Gastroesophageal sphincter (tissue), 3 donors: Measurements from ENCODE around the gene KCNMB3.
"Not testable (repeated sequence)": the region's sequence is repeated elsewhere in the genome, so short reads cannot be mapped to it uniquely, and the experiment has no call there.

Source experiments
- CTCF ChIP-seq, 4 experiments: fragments of 200-600 bp in 2 of 4; fragments of 450-650 bp in 2 of 4; sonication (generic) in 1 of 4; IDR thresholded peaks; one replicate each; pipeline ENCODE4 v1.5.1; 2017 to 2019; ENCODE audit warnings: antibody characterized with exemption in 4 of 4, mild to moderate bottlenecking in 2 of 4, moderate library complexity in 2 of 4
- POLR2A ChIP-seq, 2 donors: fragments of 450-650 bp; IDR thresholded peaks; one replicate each; pipeline ENCODE4 v1.6.1; 2017; ENCODE audit warnings: antibody characterized with exemption in 2 of 2, mild to moderate bottlenecking in 2 of 2, moderate library complexity in 1 of 2

DNA sequence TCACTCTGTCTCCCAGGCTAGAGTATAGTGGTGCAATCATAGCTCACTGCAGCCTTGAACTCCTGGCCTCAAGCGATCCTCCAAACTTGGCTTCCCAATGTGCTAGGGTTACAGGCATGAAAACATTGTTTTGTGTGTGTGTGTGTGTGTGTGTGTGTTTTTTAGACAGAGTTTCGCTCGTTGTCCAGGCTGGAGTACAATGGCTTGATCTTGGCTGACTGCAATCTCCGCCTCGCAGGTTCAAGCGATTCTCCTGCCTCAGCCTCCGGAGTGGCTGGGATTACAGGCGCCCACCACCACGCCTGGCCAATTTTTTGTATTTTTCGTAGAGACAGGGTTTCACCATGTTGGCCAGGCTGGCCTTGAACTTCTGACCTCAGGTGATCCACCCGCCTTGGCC lies 6.8 kb upstream of the KCNMB3 start:
- not testable (repeated sequence) for TF ChIP-seq CTCF, POLR2A (IDR thresholded peaks at IDR 0.05)
